H1 (cell line): ENCODE results near the gene TSEN2. TPM values are rescaled to one million over a fixed set of nuclear protein-coding genes. Genes with fewer than 3 reads are reported as not detected.

Source experiments
- SIN3A ChIP-seq, 2 experiments: IDR thresholded peaks in 1 of 2; conservative IDR thresholded peaks in 1 of 2; 2 replicates each; pipeline ENCODE4 v1.6.1; 2011 to 2012; ENCODE audit warnings: low read length in 2 of 2, improper control_type of control experiment in 1 of 2, low read depth in 1 of 2, mild to moderate bottlenecking in 1 of 2
- polyA plus RNA-seq, 7 experiments: library from polyadenylated mRNA; depleted of rRNA in 3 of 7; stranded (reverse) in 5 of 7; unstranded in 2 of 7; fragments of >200 nt in 5 of 7; fragments of 200-250 nt in 2 of 7; gene quantifications; 1 replicate in 5 of 7; 2 replicates in 1 of 7; 4 replicates in 1 of 7; pipeline versions ENCODE4 v1.2.1 to v1.2.3, GENCODE V29; 2011 to 2013; ENCODE audit warnings: missing spikeins in 2 of 7, mixed read lengths in 2 of 7
- total RNA-seq: library from RNA; stranded (reverse); fragmentation: NEBNext Ultra II Directional; extraction: Animal tissue kit (Norgen Biotek cat#: 25700); gene quantifications from 2 replicates; pipeline ENCODE4 v1.2.1, GENCODE V29; 2021

TSEN2 gene
- total and polyA plus RNA-seq, 2 of the 8 experiments (the other 6 are each of a cell fraction or from before 2014, with no cell fraction given): 16.1 to 22.4 TPM

- no peak for TF ChIP-seq SIN3A (conservative IDR thresholded peaks at IDR 0.05 in 1 of 2, IDR thresholded peaks at IDR 0.05 in 1 of 2; ENCODE audit: low read depth in 1 of 2, low read length in 2 of 2)
Measured at GRCh38 chr3:12499474-12499873, 15.2 kb downstream of the TSEN2 start (continued).
